ENCODE results near the gene EML3. TPM values are rescaled to one million over a fixed set of nuclear protein-coding genes. Genes with fewer than 3 reads are reported as not detected.
A peak's percentile ranks its signal among the peaks of the same experiment; 100 is the strongest.

EML3 gene
- total RNA-seq, 1 donor from 2014 or later, result 4.0 TPM

DNA sequence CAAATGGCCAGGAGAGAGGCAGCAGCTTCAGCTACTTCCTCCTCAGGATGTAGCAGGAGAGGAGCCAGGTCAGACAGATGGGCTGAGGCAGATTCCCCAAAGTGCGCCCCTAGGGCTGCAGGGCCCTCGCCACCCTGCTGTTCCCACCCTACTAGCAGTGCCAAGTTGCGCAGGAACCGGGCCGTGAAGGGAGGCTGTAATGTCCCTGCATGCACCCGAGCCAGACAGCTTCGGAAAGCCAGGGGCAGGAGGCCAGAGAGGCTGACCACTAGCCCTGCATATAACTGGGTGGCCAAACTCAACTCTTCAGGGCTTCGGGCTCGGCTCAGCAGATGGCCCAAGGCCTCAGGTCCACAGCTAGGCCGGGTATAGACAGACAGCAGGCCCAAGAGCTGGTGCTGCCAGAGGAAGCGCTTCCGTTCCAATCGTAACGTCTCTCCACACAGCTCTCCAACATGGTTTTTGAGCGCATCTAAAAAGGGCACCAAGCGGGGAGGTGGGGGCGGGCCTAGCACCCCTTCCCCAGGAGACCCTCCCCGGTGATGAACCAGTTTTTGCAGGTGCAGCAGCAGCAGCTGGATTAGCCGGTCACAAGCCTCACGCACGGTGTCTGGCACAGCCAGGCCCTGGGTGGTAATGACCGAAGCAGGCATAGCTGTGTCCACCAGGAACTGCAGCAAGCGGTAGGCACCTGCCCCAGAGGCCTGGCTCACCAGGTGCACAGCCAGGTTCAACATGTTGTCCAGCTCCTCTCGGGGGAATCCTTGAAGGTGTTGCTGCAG lies 35.8 kb upstream of the EML3 start:
- TF ChIP-seq EZH2phosphoT487 (IDR thresholded peaks at IDR 0.05) (no peak), EZH2 (IDR thresholded peaks at IDR 0.05) (no peak)
- TF ChIP-seq, protein P1, sequence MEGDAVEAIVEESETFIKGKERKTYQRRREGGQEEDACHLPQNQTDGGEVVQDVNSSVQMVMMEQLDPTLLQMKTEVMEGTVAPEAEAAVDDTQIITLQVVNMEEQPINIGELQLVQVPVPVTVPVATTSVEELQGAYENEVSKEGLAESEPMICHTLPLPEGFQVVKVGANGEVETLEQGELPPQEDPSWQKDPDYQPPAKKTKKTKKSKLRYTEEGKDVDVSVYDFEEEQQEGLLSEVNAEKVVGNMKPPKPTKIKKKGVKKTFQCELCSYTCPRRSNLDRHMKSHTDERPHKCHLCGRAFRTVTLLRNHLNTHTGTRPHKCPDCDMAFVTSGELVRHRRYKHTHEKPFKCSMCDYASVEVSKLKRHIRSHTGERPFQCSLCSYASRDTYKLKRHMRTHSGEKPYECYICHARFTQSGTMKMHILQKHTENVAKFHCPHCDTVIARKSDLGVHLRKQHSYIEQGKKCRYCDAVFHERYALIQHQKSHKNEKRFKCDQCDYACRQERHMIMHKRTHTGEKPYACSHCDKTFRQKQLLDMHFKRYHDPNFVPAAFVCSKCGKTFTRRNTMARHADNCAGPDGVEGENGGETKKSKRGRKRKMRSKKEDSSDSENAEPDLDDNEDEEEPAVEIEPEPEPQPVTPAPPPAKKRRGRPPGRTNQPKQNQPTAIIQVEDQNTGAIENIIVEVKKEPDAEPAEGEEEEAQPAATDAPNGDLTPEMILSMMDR (IDR thresholded peaks at IDR 0.05), result no peak

GRCh38 chr11:62647609-62648005 lies 35.0 kb upstream of the EML3 start:
- Histone ChIP-seq H3K36me3 (no peaks in the 10 kb centered on the region), H3K79me2 (ENCODE audit: low read depth) (peaks cover 62% of the 10 kb centered on the region), H2AFZ (replicated peaks) (no peak overlapping the region), H3K4me3 (no peak overlapping the region), H3K4me2 (no peak overlapping the region), H4K20me1 (ENCODE audit: low read depth) (peaks cover 17% of the 10 kb centered on the region), H3K27ac (no peak overlapping the region), H3K9ac (no peak overlapping the region), H3K4me1 (peaks cover 6% of the 10 kb centered on the region), H3F3A (ENCODE audit: low read depth) (peaks cover 18% of the 10 kb centered on the region), H3K27me3 (no peaks in the 10 kb centered on the region), H3K9me3 (ENCODE audit: low read depth) (no peaks in the 10 kb centered on the region)
- no peak overlapping the region for H3K4me3 Mint-ChIP-seq
- TF ChIP-seq, protein P1 (IDR thresholded peaks at IDR 0.05), result no peak
- no peak for TF ChIP-seq EZH2 (IDR thresholded peaks at IDR 0.05)
- TF ChIP-seq EZH2phosphoT487 (IDR thresholded peaks at IDR 0.05), result no peak
- H3K4me1 Mint-ChIP-seq, result peaks cover 22% of the 10 kb centered on the region
- no peak for DNase-seq (ENCODE audit: low spot score)
- H3K27me3 Mint-ChIP-seq (ENCODE audit: insufficient read depth, low read depth), result peaks cover 8% of the 10 kb centered on the region
- no peaks in the 10 kb centered on the region for H3K9me3 Mint-ChIP-seq
- H3K27ac Mint-ChIP-seq, result no peak overlapping the region
- peaks cover 9% of the 10 kb centered on the region for H3K36me3 Mint-ChIP-seq

More for the DNA sequence above, 35.8 kb upstream of the EML3 start:
- DNase-seq (ENCODE audit: low spot score), result no peak
- Mint-ChIP-seq H3K27ac (no peak overlapping the region), H3K36me3 (peaks cover 9% of the 10 kb centered on the region), H3K27me3 (ENCODE audit: insufficient read depth, low read depth) (peaks cover 8% of the 10 kb centered on the region), H3K9me3 (no peaks in the 10 kb centered on the region), H3K4me1 (peaks cover 25% of the 10 kb centered on the region), H3K4me3 (no peak overlapping the region)
- no peak overlapping the region for H3K4me2 ChIP-seq
- H3K27ac ChIP-seq, result no peak overlapping the region
- no peak overlapping the region for H3K4me3 ChIP-seq
- peaks cover 6% of the 10 kb centered on the region for H3K4me1 ChIP-seq
- H4K20me1 ChIP-seq (ENCODE audit: low read depth), result peaks cover 17% of the 10 kb centered on the region
- H3K79me2 ChIP-seq (ENCODE audit: low read depth), result peaks cover 59% of the 10 kb centered on the region
- H3K9ac ChIP-seq, result no peak overlapping the region
- H2AFZ ChIP-seq (replicated peaks), result no peak overlapping the region
- peaks cover 24% of the 10 kb centered on the region for H3F3A ChIP-seq (ENCODE audit: low read depth)
- H3K27me3 ChIP-seq, result no peaks in the 10 kb centered on the region
- no peaks in the 10 kb centered on the region for H3K36me3 ChIP-seq
- no peaks in the 10 kb centered on the region for H3K9me3 ChIP-seq (ENCODE audit: low read depth)

DNA sequence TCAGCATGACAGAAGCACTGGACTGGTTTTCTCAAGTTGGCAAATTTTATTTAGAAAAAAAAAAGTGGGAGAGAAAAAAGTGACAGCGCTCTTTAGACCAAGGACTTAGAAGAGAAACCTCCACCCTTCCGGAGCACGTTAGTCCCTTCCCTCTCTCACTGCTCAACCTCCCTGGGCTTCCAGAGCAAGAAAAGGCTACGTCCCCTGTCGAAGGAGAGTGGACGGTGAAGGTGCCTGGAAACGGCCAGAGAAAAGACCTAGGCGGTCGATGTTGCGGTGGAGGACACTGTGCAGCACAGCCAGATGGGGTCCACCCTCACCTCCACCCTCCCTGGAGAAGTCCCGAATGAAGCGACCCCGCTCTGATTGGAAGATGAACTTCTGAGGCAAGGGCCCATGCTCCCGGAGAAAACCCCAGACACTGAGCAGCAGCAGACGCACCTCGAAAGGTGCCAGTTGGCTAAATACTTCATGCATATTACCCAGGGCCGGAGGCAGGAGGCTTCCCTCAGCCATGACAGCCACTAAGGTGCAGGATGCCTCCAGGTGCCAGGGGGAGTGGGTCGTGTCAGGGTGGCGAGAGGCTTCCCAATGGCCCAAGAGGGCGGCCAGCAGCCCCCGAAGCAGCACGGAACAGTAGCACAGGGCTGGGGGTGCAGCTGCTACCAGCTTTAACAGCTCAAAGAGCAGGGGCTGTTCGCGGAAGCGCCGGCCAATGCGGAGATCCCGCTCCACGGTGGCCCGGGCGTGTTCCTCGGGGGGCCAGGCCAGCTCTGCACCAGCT lies 34.4 kb upstream of the EML3 start:
- TF ChIP-seq EZH2 (IDR thresholded peaks at IDR 0.05) (no peak), EZH2phosphoT487 (IDR thresholded peaks at IDR 0.05) (no peak)
- TF ChIP-seq, protein P1 (IDR thresholded peaks at IDR 0.05), result no peak
- Mint-ChIP-seq H3K36me3 (peaks cover 9% of the 10 kb centered on the region), H3K27ac (peak overlapping the region; percentile 34), H3K9me3 (no peaks in the 10 kb centered on the region), H3K27me3 (ENCODE audit: insufficient read depth, low read depth) (peaks cover 8% of the 10 kb centered on the region), H3K4me3 (peak overlapping the region; percentile 100), H3K4me1 (peaks cover 18% of the 10 kb centered on the region)
- Histone ChIP-seq H3K27ac (no peak overlapping the region), H3K9me3 (ENCODE audit: low read depth) (no peaks in the 10 kb centered on the region), H3K9ac (no peak overlapping the region), H3K4me3 (no peak overlapping the region), H3K79me2 (ENCODE audit: low read depth) (peaks cover 62% of the 10 kb centered on the region), H3K27me3 (no peaks in the 10 kb centered on the region), H4K20me1 (ENCODE audit: low read depth) (peaks cover 17% of the 10 kb centered on the region), H3K36me3 (no peaks in the 10 kb centered on the region), H3F3A (ENCODE audit: low read depth) (peaks cover 16% of the 10 kb centered on the region), H3K4me2 (peak overlapping the region; percentile 53), H3K4me1 (peaks cover 6% of the 10 kb centered on the region), H2AFZ (replicated peaks) (no peak overlapping the region)
- no peak for DNase-seq (ENCODE audit: low spot score)
